ENCODE data around the gene PTPN13. TPM values are rescaled to one million over a fixed set of nuclear protein-coding genes. Genes with fewer than 3 reads are reported as not detected.

The PTPN13 gene
- total RNA-seq, 2 experiments from 2014 or later = 3.9 to 4.1 TPM

DNA sequence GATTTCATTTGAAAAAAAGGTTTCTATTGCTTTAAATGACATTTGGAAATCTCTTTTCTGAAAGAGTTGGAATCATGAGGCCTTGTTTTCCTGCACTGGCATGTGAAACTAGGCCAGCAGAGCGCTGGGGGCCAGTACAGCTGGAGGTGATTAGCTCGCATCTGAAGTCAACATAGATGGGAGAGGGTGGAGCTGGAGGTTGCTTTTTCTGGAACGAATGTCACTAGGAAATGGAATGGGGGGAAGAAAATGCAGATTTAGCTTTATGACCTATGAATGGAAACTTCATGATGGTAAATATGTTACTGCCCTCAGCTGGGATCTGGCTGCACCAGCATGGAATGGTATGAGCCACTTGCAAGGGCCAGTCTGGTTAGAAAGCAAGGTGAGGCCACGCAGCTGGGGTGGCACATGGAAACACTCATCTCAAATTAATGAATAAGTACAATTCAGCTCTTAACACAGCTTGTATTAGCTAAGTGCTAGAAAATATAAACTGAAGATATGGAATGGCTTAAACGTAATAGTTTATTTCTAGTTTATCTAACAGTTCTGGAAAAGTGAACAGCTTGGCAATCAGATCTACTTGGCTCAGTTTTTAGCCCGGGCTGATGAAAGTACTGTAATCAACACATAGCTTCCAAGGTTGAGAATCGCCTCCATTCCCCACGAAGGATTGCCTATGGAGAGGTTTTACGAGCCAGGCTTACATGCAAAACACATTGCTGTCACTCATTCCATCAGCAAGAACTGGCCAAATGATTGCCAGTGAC, 222.6 kb downstream of the PTPN13 start:
- Mint-ChIP-seq H3K27me3 (no peaks in the 10 kb centered on the region), H3K27ac (no peak overlapping the region), H3K36me3 (ENCODE audit: low read depth) (no peaks in the 10 kb centered on the region), H3K9me3 (no peaks in the 10 kb centered on the region), H3K4me1 (ENCODE audit: low read depth) (no peaks in the 10 kb centered on the region), H3K4me3 (no peak overlapping the region)
- ChIA-PET POLR2A (interaction anchor here (1.3 kb wide), 1 partner anchor 14 kb away, joined by 3 read pairs; no protein-coding TSS in a partner anchor), CTCF (interaction anchor here (1.2 kb wide), 1 partner anchor 10 kb away, joined by 3 read pairs; no protein-coding TSS in a partner anchor)
- ATAC-seq (ENCODE audit: poor library complexity) (no peak), DNase-seq (no peak)
- H3K4me3 ChIP-seq (ENCODE audit: low read length) = no peak overlapping the region
- no peaks in the 10 kb centered on the region for H3K4me1 ChIP-seq (ENCODE audit: insufficient read depth, low read length)
- no peaks in the 10 kb centered on the region for H3K27me3 ChIP-seq (ENCODE audit: control insufficient read depth in 1 of 2, insufficient read depth in 2 of 2, low read length in 2 of 2)
- no peaks in the 10 kb centered on the region for H3K36me3 ChIP-seq (ENCODE audit: insufficient read depth, low read length)
- no peak for TF ChIP-seq CTCF (IDR thresholded peaks at IDR 0.05)
- H3K9me3 ChIP-seq (ENCODE audit: control insufficient read depth in 1 of 2, insufficient read depth in 1 of 2, low read length in 2 of 2) = peaks cover 2 to 8% of the 10 kb centered on the region in 2 experiments
- no peak overlapping the region for H3K27ac ChIP-seq (ENCODE audit: low read depth in 1 of 2, low read length in 2 of 2)
- intact Hi-C loops (cut with DNase I, micrococcal nuclease) = no loop called here

DNA sequence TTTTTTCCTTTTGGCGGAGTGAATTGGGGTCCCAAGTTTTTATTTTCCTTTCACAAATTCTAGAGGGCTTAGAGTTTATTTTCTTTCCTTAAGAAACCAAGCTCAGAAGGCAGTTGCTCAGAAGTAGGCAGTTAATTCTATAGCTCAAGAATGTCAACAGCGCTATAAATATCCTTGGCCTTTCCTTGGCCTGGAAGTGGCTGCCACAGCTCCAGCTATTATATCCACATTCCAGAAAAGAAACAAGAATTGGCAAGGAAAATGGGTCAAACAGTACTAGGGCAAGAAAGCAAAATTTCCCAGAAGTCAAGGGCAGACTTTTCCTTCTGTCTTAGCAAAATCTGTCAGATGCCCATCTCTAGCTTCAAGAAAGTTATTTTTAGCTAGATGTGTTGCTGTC, 224.1 kb downstream of the PTPN13 start:
- no peak for ATAC-seq (ENCODE audit: poor library complexity)
- Mint-ChIP-seq H3K4me1 (ENCODE audit: low read depth) (no peaks in the 10 kb centered on the region), H3K27me3 (no peaks in the 10 kb centered on the region), H3K27ac (no peak overlapping the region), H3K36me3 (ENCODE audit: low read depth) (no peaks in the 10 kb centered on the region), H3K9me3 (no peaks in the 10 kb centered on the region), H3K4me3 (no peak overlapping the region)
- no peak for DNase-seq
- intact Hi-C loops (cut with DNase I, micrococcal nuclease) = no loop called here
- Histone ChIP-seq H3K9me3 (ENCODE audit: control insufficient read depth in 1 of 2, insufficient read depth in 1 of 2, low read length in 2 of 2) (peaks cover 2 to 8% of the 10 kb centered on the region in 2 experiments), H3K27ac (ENCODE audit: low read depth in 1 of 2, low read length in 2 of 2) (no peak overlapping the region), H3K4me3 (ENCODE audit: low read length) (no peak overlapping the region), H3K27me3 (ENCODE audit: control insufficient read depth in 1 of 2, insufficient read depth in 2 of 2, low read length in 2 of 2) (no peaks in the 10 kb centered on the region), H3K36me3 (ENCODE audit: insufficient read depth, low read length) (no peaks in the 10 kb centered on the region), H3K4me1 (ENCODE audit: insufficient read depth, low read length) (no peaks in the 10 kb centered on the region)
- CTCF ChIA-PET = no interaction called here
- POLR2A ChIA-PET = interaction anchor here (0.8 to 1.3 kb wide), 2 partner anchors 10 to 12 kb away, joined by 3 read pairs; no protein-coding TSS in a partner anchor
- TF ChIP-seq CTCF (IDR thresholded peaks at IDR 0.05) = no peak

- no peak for DNase-seq
- H3K4me3 ChIP-seq (ENCODE audit: low read length) = no peak overlapping the region
- no peaks in the 10 kb centered on the region for H3K27me3 ChIP-seq (ENCODE audit: control insufficient read depth in 1 of 2, insufficient read depth in 2 of 2, low read length in 2 of 2)
- Mint-ChIP-seq H3K36me3 (ENCODE audit: low read depth) (no peaks in the 10 kb centered on the region), H3K27ac (no peak overlapping the region), H3K9me3 (no peaks in the 10 kb centered on the region), H3K27me3 (no peaks in the 10 kb centered on the region), H3K4me3 (no peak overlapping the region), H3K4me1 (ENCODE audit: low read depth) (no peaks in the 10 kb centered on the region)
- H3K27ac ChIP-seq (ENCODE audit: low read depth in 1 of 2, low read length in 2 of 2) = no peak overlapping the region
- no peaks in the 10 kb centered on the region for H3K4me1 ChIP-seq (ENCODE audit: insufficient read depth, low read length)
- ATAC-seq (ENCODE audit: poor library complexity) = no peak
- intact Hi-C loops (cut with DNase I, micrococcal nuclease) = no loop called here
- TF ChIP-seq CTCF (IDR thresholded peaks at IDR 0.05) = no peak
- ChIA-PET POLR2A (interaction anchor here (0.8 kb wide), 1 partner anchor 10 kb away, joined by 3 read pairs; no protein-coding TSS in a partner anchor), CTCF (no interaction called here)
- peaks cover 2 to 8% of the 10 kb centered on the region in 2 experiments for H3K9me3 ChIP-seq (ENCODE audit: control insufficient read depth in 1 of 2, insufficient read depth in 1 of 2, low read length in 2 of 2)
- no peaks in the 10 kb centered on the region for H3K36me3 ChIP-seq (ENCODE audit: insufficient read depth, low read length)
These were observed 224.7 kb downstream of the PTPN13 start for GRCh38 chr4:86818841-86819240.

Measured in CD4-positive, alpha-beta T cell (primary cell).